ENCODE results near the gene DCTN1.

The DCTN1 gene

DNA sequence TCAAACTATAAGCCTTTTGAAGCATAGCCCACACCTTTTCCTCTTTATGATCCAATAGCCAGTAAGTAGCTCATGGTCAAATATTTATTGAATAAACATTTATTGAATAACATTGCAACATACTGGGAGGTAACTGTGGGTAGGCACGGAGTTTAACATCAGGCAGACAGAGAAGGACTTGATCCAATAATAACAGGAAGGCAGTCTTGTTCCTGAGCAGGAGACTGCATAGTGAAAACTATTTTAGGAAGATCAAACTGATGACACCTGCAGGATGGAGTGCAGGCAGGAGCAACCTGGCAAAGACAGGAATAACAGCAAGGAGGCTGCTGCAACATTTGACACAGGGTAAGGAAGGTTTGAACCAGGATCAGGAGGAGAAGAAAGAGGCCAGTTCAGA is 3.1 kb upstream of the DCTN1 start:
- no peaks in the 10 kb centered on the region for H3K9me3 ChIP-seq (ENCODE audit: control insufficient read depth, low read depth, low read length)
- H3K27ac ChIP-seq (ENCODE audit: low read length) = no peak overlapping the region
- no peaks in the 10 kb centered on the region for H3K27me3 ChIP-seq (ENCODE audit: control insufficient read depth, insufficient read depth, low read length)
- H3K4me3 ChIP-seq (ENCODE audit: low read length) = no peak overlapping the region
- peaks cover 7% of the 10 kb centered on the region for H3K36me3 ChIP-seq (ENCODE audit: control insufficient read depth, low read depth, low read length)
- peaks cover 4% of the 10 kb centered on the region for H3K4me1 ChIP-seq (ENCODE audit: control insufficient read depth, low read depth, low read length)
- H3K9ac ChIP-seq (ENCODE audit: low read length) = no peak overlapping the region

DNA sequence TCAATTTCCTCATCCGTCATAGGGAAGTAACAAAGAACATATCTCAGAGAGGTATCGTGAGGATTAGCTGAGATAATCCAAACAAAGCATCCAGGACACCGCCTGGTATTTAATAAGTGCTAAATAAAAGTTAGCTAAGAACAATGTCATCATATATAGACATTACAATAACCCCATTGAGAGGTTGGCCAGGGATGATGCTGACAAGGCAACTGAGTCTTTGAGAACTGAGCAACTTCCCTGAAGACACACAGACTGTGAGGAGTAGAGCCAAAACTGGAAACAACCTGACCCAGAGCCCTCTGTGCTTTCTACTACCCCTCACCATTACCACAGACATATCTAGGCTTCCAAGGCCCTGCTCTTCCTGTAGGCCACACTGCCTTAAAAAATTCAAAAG is 1.6 kb upstream of the DCTN1 start:
- H3K9ac ChIP-seq (ENCODE audit: low read length) = no peak overlapping the region
- H3K4me3 ChIP-seq (ENCODE audit: low read length) = no peak overlapping the region
- peaks cover 4% of the 10 kb centered on the region for H3K4me1 ChIP-seq (ENCODE audit: control insufficient read depth, low read depth, low read length)
- peaks cover 18% of the 10 kb centered on the region for H3K36me3 ChIP-seq (ENCODE audit: control insufficient read depth, low read depth, low read length)
- no peaks in the 10 kb centered on the region for H3K9me3 ChIP-seq (ENCODE audit: control insufficient read depth, low read depth, low read length)
- no peaks in the 10 kb centered on the region for H3K27me3 ChIP-seq (ENCODE audit: control insufficient read depth, insufficient read depth, low read length)
- no peak overlapping the region for H3K27ac ChIP-seq (ENCODE audit: low read length)

DNA sequence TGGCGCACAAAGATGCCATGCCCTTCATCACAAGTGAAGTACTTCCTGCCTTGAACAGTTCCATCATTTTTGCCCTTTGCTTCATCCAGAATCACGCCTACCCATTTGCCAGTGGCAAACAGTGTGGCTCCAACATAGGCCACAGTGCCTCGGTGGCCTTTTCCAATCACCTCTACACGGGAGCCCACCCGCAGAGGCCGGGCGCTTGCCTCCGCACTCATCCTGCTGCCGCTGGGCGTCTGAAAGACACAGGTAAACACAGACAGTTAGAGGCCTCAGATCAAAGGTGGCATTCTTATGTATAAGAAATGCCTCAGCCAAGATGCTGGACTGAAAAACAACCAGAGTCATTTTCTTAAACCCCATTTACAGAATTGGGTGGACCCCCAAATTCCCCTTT is 2.1 kb downstream of the DCTN1 start:
- Histone ChIP-seq H3K27ac (ENCODE audit: low read length) (no peak overlapping the region), H3K27me3 (ENCODE audit: control insufficient read depth, insufficient read depth, low read length) (no peaks in the 10 kb centered on the region), H3K36me3 (ENCODE audit: control insufficient read depth, low read depth, low read length) (peaks cover 10% of the 10 kb centered on the region), H3K4me1 (ENCODE audit: control insufficient read depth, low read depth, low read length) (peaks cover 18% of the 10 kb centered on the region), H3K4me3 (ENCODE audit: low read length) (no peak overlapping the region), H3K9me3 (ENCODE audit: control insufficient read depth, low read depth, low read length) (no peaks in the 10 kb centered on the region), H3K9ac (ENCODE audit: low read length) (no peak overlapping the region)

DNA sequence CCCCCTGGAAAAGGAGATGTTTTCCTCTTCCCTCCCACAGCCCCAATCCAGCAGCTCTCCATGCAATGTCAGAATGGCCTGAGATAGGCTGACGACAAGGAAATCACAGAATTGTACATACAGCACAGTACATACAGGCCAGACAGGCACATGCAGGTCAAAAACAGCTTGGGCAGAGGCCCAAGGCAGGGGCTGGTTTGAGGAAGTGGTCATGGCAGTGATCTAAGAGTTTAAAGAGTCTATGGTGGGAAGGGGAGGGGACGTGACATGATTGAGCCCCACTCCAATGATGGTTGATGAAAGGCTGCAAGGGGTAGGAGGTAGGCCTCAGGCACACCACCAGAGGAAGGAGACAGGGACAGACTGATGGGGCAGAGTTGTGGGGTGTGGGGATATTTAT is 4.3 kb downstream of the DCTN1 start:
- H3K9ac ChIP-seq (ENCODE audit: low read length) = no peak overlapping the region
- H3K4me1 ChIP-seq (ENCODE audit: control insufficient read depth, low read depth, low read length) = peaks cover 18% of the 10 kb centered on the region
- H3K27me3 ChIP-seq (ENCODE audit: control insufficient read depth, insufficient read depth, low read length) = no peaks in the 10 kb centered on the region
- no peak overlapping the region for H3K27ac ChIP-seq (ENCODE audit: low read length)
- peaks cover 16% of the 10 kb centered on the region for H3K36me3 ChIP-seq (ENCODE audit: control insufficient read depth, low read depth, low read length)
- no peak overlapping the region for H3K4me3 ChIP-seq (ENCODE audit: low read length)
- no peaks in the 10 kb centered on the region for H3K9me3 ChIP-seq (ENCODE audit: control insufficient read depth, low read depth, low read length)

DNA sequence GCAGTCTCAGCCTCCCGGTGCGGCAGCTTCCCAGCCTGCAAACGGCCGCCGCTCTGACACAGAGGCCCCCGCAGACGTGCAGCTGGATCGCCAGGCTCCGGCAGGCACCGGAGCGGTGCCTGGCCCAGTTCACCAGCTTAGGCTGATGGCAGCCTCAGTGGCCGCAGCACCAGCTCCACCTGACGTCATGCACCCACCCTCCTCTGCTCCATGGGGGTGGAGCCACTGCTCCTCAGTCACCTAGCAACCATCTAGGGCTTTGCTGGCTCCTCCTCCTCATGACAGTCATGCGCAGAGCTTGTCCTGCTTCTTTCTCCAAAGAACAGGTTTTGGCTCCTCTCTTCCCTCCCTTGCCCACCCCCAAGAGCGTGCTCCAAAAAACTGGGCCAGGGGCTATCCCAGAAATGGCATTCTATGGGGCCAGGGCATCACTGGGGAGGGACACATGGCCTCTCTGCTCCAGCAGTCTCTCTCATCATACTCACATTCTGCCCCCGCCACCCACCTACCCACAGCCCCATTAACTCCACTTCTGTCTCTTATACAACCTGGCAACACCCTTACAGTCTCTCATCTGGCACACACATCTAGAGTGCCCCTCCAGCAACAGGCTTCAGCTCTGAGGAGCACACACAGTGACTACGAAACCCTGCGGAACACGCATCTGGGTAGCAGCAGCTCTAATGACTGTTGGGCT is 5.5 kb downstream of the DCTN1 start:
- peaks cover 28% of the 10 kb centered on the region for H3K36me3 ChIP-seq (ENCODE audit: control insufficient read depth, low read depth, low read length)

DNA sequence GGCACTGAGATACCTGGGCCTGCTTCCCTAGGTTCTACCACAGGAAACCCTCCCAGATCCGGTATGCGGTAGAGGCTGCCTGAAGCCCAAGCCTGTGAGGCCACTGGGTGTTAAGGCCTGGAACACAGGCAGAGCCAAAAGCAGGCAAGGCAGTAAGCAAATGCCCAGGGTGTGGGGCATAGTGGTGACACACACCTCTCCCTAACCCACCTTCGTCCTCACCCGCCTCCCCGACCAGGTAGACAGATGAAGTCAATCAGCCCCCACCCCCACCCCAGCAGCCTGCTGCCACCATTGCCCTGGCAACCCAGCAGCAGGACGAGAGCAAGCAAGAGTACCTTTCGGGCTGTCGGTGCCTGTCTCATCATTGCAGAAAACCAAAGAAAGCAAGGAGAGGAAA is 6.1 kb downstream of the DCTN1 start:
- Histone ChIP-seq H3K27ac (ENCODE audit: low read length) (no peak overlapping the region), H3K4me1 (ENCODE audit: control insufficient read depth, low read depth, low read length) (peaks cover 14% of the 10 kb centered on the region), H3K9ac (ENCODE audit: low read length) (peak overlapping the region; percentile 31), H3K27me3 (ENCODE audit: control insufficient read depth, insufficient read depth, low read length) (no peaks in the 10 kb centered on the region), H3K4me3 (ENCODE audit: low read length) (peak overlapping the region; percentile 50), H3K9me3 (ENCODE audit: control insufficient read depth, low read depth, low read length) (no peaks in the 10 kb centered on the region), H3K36me3 (ENCODE audit: control insufficient read depth, low read depth, low read length) (peaks cover 33% of the 10 kb centered on the region)

More for the DNA sequence above, 5.5 kb downstream of the DCTN1 start:
- peak overlapping the region; percentile 31 for H3K9ac ChIP-seq (ENCODE audit: low read length)
- H3K4me3 ChIP-seq (ENCODE audit: low read length) = peak overlapping the region; percentile 50
- no peaks in the 10 kb centered on the region for H3K9me3 ChIP-seq (ENCODE audit: control insufficient read depth, low read depth, low read length)
- H3K27ac ChIP-seq (ENCODE audit: low read length) = no peak overlapping the region
- H3K4me1 ChIP-seq (ENCODE audit: control insufficient read depth, low read depth, low read length) = peaks cover 14% of the 10 kb centered on the region
- H3K27me3 ChIP-seq (ENCODE audit: control insufficient read depth, insufficient read depth, low read length) = no peaks in the 10 kb centered on the region

DNA sequence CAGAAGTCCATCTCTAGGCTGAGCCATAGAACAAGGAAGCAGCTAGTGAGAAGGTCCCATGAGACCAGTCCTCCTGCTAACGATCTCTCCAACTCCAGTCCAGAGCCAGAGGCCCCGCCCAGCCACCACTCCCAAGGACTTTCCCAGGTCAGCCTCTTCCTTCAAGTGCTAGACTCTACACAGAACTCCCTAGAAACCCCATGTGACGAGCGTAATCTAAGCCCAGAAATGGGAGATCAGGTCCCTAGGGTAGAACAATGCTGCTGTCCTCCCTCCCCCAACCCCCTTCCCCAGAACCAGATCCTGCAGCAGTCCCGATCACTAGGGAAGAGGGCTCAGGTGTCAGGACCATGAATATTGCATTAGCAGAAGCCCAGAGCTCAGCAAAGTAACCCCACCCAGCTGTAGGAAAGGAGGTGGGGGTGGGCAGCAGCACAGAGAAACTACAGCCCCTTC is 6.9 kb downstream of the DCTN1 start:
- peaks cover 40% of the 10 kb centered on the region for H3K36me3 ChIP-seq (ENCODE audit: control insufficient read depth, low read depth, low read length)

DNA sequence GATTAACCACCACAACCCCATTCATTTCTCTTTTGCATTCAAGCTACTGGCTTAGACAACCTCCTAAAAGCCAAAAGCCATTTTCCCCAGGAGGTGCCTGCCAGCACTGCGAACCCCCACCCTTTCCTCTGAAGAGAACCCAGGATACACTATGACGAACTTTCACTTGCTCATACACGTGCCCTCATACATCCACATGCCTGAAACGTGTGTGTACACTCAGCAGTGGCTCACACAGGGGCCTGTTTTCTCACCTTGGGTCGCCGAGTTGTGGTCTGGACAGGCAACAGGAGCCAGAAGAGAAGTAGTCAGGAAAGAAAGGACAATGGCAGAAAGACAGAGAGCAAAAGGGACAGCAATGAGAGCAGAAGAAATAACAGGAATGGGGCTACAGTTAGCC is 7.4 kb downstream of the DCTN1 start:
- Histone ChIP-seq H3K9ac (ENCODE audit: low read length) (no peak overlapping the region), H3K27ac (ENCODE audit: low read length) (no peak overlapping the region), H3K36me3 (ENCODE audit: control insufficient read depth, low read depth, low read length) (peaks cover 43% of the 10 kb centered on the region), H3K9me3 (ENCODE audit: control insufficient read depth, low read depth, low read length) (no peaks in the 10 kb centered on the region), H3K4me1 (ENCODE audit: control insufficient read depth, low read depth, low read length) (peaks cover 14% of the 10 kb centered on the region), H3K4me3 (ENCODE audit: low read length) (no peak overlapping the region), H3K27me3 (ENCODE audit: control insufficient read depth, insufficient read depth, low read length) (no peaks in the 10 kb centered on the region)

More for the DNA sequence above, 6.9 kb downstream of the DCTN1 start:
- Histone ChIP-seq H3K9ac (ENCODE audit: low read length) (no peak overlapping the region), H3K4me1 (ENCODE audit: control insufficient read depth, low read depth, low read length) (peaks cover 14% of the 10 kb centered on the region), H3K4me3 (ENCODE audit: low read length) (no peak overlapping the region), H3K9me3 (ENCODE audit: control insufficient read depth, low read depth, low read length) (no peaks in the 10 kb centered on the region), H3K27me3 (ENCODE audit: control insufficient read depth, insufficient read depth, low read length) (no peaks in the 10 kb centered on the region), H3K27ac (ENCODE audit: low read length) (no peak overlapping the region)

DNA sequence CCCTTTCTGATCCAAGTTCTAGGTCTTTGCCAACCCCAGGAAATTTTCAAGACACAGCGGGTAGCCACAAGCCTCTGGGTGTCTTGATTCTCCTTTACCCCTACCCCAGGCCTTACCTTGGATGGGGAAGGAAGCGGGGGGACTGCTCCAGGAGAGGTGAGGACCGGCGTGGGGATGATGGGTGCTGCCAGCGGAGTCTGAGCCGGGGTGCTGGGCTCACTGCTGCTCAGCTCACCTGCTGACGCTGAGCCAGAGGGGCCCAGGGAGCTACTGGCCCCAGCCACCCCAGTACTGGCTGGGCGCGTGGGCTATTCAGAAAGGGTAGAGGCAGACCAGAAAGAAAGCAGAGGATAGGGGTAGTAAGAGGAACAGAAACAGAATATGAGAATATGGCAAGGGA is 8.7 kb downstream of the DCTN1 start:
- Histone ChIP-seq H3K27me3 (ENCODE audit: control insufficient read depth, insufficient read depth, low read length) (no peaks in the 10 kb centered on the region), H3K9ac (ENCODE audit: low read length) (no peak overlapping the region), H3K4me3 (ENCODE audit: low read length) (no peak overlapping the region), H3K9me3 (ENCODE audit: control insufficient read depth, low read depth, low read length) (no peaks in the 10 kb centered on the region), H3K4me1 (ENCODE audit: control insufficient read depth, low read depth, low read length) (peaks cover 14% of the 10 kb centered on the region), H3K27ac (ENCODE audit: low read length) (no peak overlapping the region), H3K36me3 (ENCODE audit: control insufficient read depth, low read depth, low read length) (peaks cover 48% of the 10 kb centered on the region)

DNA sequence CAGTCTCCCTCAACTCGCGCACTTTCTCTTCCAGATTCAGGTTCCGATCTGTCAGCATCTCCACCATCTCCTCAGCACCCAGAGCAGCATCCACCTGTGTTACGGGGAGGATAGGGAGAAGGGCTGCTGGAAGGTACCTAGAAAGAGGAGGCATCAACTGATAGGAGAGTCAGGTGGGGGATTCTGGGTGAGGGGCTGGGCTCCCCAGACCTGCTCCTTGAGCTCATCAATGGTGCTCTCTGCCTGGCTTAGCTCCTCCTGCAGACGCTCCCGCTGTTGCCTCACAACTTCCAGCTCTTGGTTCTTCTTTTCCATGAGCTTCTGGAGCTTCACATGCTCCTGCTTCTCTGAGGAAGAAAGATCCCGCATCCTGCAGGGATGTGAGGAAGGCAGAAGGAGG is 10.1 kb downstream of the DCTN1 start:
- Histone ChIP-seq H3K27ac (ENCODE audit: low read length) (no peak overlapping the region), H3K4me1 (ENCODE audit: control insufficient read depth, low read depth, low read length) (peaks cover 14% of the 10 kb centered on the region), H3K27me3 (ENCODE audit: control insufficient read depth, insufficient read depth, low read length) (no peaks in the 10 kb centered on the region), H3K9me3 (ENCODE audit: control insufficient read depth, low read depth, low read length) (no peaks in the 10 kb centered on the region), H3K4me3 (ENCODE audit: low read length) (no peak overlapping the region), H3K36me3 (ENCODE audit: control insufficient read depth, low read depth, low read length) (peaks cover 60% of the 10 kb centered on the region), H3K9ac (ENCODE audit: low read length) (no peak overlapping the region)

DNA sequence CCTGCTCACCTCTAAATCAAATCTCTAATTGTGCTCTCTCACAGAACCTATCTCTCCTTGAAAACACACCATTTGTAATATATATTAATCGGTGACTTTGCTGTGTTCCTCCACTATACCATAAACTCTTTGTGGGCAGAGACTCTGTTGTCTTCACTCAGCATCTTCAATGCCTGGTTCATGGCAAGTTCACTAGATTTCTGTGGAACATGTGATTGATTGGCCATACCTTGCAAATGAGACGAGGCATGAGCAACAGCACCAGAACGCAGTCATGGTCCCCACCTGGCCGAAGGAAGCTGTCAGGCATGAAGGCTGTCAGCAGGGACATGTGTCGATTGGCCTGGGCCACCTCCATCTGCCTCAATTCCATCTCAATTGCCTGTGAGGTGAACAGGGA is 11.6 kb downstream of the DCTN1 start:
- H3K4me1 ChIP-seq (ENCODE audit: control insufficient read depth, low read depth, low read length) = peaks cover 2% of the 10 kb centered on the region
- no peak overlapping the region for H3K27ac ChIP-seq (ENCODE audit: low read length)
- H3K9me3 ChIP-seq (ENCODE audit: control insufficient read depth, low read depth, low read length) = no peaks in the 10 kb centered on the region
- H3K27me3 ChIP-seq (ENCODE audit: control insufficient read depth, insufficient read depth, low read length) = no peaks in the 10 kb centered on the region
- H3K9ac ChIP-seq (ENCODE audit: low read length) = no peak overlapping the region
- H3K4me3 ChIP-seq (ENCODE audit: low read length) = no peak overlapping the region
- H3K36me3 ChIP-seq (ENCODE audit: control insufficient read depth, low read depth, low read length) = peaks cover 75% of the 10 kb centered on the region

DNA sequence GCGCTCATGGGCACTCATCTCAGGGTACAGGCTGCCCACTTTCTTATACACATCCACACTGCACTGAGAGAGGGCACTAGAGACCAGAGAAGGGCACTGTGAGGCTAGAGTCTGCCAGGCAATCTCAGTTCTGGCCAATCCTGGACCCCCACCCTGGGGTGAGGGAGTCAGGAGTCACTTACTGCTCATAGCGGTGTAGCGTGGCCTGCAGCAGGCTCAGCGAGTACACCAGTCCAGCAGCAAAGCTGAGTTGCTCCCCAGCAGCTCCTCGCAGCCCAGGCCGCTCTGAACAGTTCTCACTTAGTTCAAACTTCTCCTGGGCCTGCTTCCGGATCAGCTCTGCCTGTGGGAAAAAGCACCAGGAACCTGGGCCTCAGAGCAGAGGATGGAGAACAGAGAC is 12.3 kb downstream of the DCTN1 start:
- Histone ChIP-seq H3K27me3 (ENCODE audit: control insufficient read depth, insufficient read depth, low read length) (no peaks in the 10 kb centered on the region), H3K4me3 (ENCODE audit: low read length) (no peak overlapping the region), H3K4me1 (ENCODE audit: control insufficient read depth, low read depth, low read length) (no peaks in the 10 kb centered on the region), H3K36me3 (ENCODE audit: control insufficient read depth, low read depth, low read length) (peaks cover 82% of the 10 kb centered on the region), H3K9ac (ENCODE audit: low read length) (no peak overlapping the region), H3K27ac (ENCODE audit: low read length) (no peak overlapping the region), H3K9me3 (ENCODE audit: control insufficient read depth, low read depth, low read length) (no peaks in the 10 kb centered on the region)
